T-helper 1 cell treated with Interleukin-12 subunit alpha and Interleukin-12 subunit beta and Interleukin-4 antibody, amounts not matched to agents 30 μg/mL and 1 μg/mL, for 36 hours (primary cell): Measurements from ENCODE around the gene C19orf33.

Experiments used
- H3K27ac Mint-ChIP-seq: one replicate; pipeline ENCODE4 v1.8.0; 2021; ENCODE audit warnings: mild to moderate bottlenecking, mixed read lengths
- H3K27me3 Mint-ChIP-seq: one replicate; pipeline ENCODE4 v1.8.0; 2021; ENCODE audit warnings: low read depth, mixed read lengths
- H3K36me3 Mint-ChIP-seq: one replicate; pipeline ENCODE4 v1.8.0; 2021; ENCODE audit warnings: low read depth, mixed read lengths
- H3K4me1 Mint-ChIP-seq: one replicate; pipeline ENCODE4 v1.8.0; 2021; ENCODE audit warnings: low read depth, mixed read lengths
- H3K4me3 Mint-ChIP-seq: one replicate; pipeline ENCODE4 v1.8.0; 2021; ENCODE audit warnings: mild to moderate bottlenecking, moderate library complexity, mixed read lengths
- H3K9me3 Mint-ChIP-seq: one replicate; pipeline ENCODE4 v1.8.0; 2021; ENCODE audit warnings: mixed read lengths

The C19orf33 gene

GRCh38 chr19:38273499-38273898 is 30.6 kb upstream of the C19orf33 start:
- no peak overlapping the region for H3K27ac Mint-ChIP-seq
- no peaks in the 10 kb centered on the region for H3K36me3 Mint-ChIP-seq
- H3K4me1 Mint-ChIP-seq, result peaks cover 5% of the 10 kb centered on the region
- H3K4me3 Mint-ChIP-seq, result no peak overlapping the region
- H3K9me3 Mint-ChIP-seq, result no peaks in the 10 kb centered on the region
- no peaks in the 10 kb centered on the region for H3K27me3 Mint-ChIP-seq

GRCh38 chr19:38274739-38275138 is 29.3 kb upstream of the C19orf33 start:
- H3K4me1 Mint-ChIP-seq, result peaks cover 5% of the 10 kb centered on the region
- H3K27me3 Mint-ChIP-seq, result no peaks in the 10 kb centered on the region
- no peak overlapping the region for H3K27ac Mint-ChIP-seq

GRCh38 chr19:38276942-38277517 is 27.0 kb upstream of the C19orf33 start:
- no peak overlapping the region for H3K4me3 Mint-ChIP-seq
- no peaks in the 10 kb centered on the region for H3K9me3 Mint-ChIP-seq
- H3K27ac Mint-ChIP-seq, result no peak overlapping the region
- H3K27me3 Mint-ChIP-seq, result no peaks in the 10 kb centered on the region
- H3K4me1 Mint-ChIP-seq, result peaks cover 4% of the 10 kb centered on the region
- H3K36me3 Mint-ChIP-seq, result no peaks in the 10 kb centered on the region

More at GRCh38 chr19:38274739-38275138, 29.3 kb upstream of the C19orf33 start:
- Mint-ChIP-seq H3K9me3 (no peaks in the 10 kb centered on the region), H3K36me3 (no peaks in the 10 kb centered on the region), H3K4me3 (no peak overlapping the region)

- no peaks in the 10 kb centered on the region for H3K9me3 Mint-ChIP-seq
- no peak overlapping the region for H3K4me3 Mint-ChIP-seq
- H3K27ac Mint-ChIP-seq, result no peak overlapping the region
- H3K27me3 Mint-ChIP-seq, result no peaks in the 10 kb centered on the region
- peaks cover 9% of the 10 kb centered on the region for H3K4me1 Mint-ChIP-seq
- H3K36me3 Mint-ChIP-seq, result no peaks in the 10 kb centered on the region
Measured at GRCh38 chr19:38277549-38277948, 26.5 kb upstream of the C19orf33 start.

GRCh38 chr19:38277969-38278680 is 25.9 kb upstream of the C19orf33 start:
- H3K9me3 Mint-ChIP-seq, result no peaks in the 10 kb centered on the region
- H3K4me1 Mint-ChIP-seq, result peaks cover 11% of the 10 kb centered on the region
- no peaks in the 10 kb centered on the region for H3K27me3 Mint-ChIP-seq
- no peak overlapping the region for H3K27ac Mint-ChIP-seq
- H3K36me3 Mint-ChIP-seq, result no peaks in the 10 kb centered on the region
- no peak overlapping the region for H3K4me3 Mint-ChIP-seq

GRCh38 chr19:38278751-38279150 is 25.3 kb upstream of the C19orf33 start:
- no peaks in the 10 kb centered on the region for H3K9me3 Mint-ChIP-seq
- H3K4me3 Mint-ChIP-seq, result no peak overlapping the region
- no peaks in the 10 kb centered on the region for H3K27me3 Mint-ChIP-seq
- H3K36me3 Mint-ChIP-seq, result no peaks in the 10 kb centered on the region
- peaks cover 11% of the 10 kb centered on the region for H3K4me1 Mint-ChIP-seq
- no peak overlapping the region for H3K27ac Mint-ChIP-seq

- H3K27me3 Mint-ChIP-seq, result no peaks in the 10 kb centered on the region
- no peak overlapping the region for H3K4me3 Mint-ChIP-seq
- no peak overlapping the region for H3K27ac Mint-ChIP-seq
- H3K36me3 Mint-ChIP-seq, result no peaks in the 10 kb centered on the region
- H3K9me3 Mint-ChIP-seq, result no peaks in the 10 kb centered on the region
- peaks cover 15% of the 10 kb centered on the region for H3K4me1 Mint-ChIP-seq
Measured at GRCh38 chr19:38280030-38280921, 23.8 kb upstream of the C19orf33 start.

- Mint-ChIP-seq H3K27ac (peak overlapping the region; percentile 47), H3K4me1 (peaks cover 15% of the 10 kb centered on the region), H3K9me3 (no peaks in the 10 kb centered on the region), H3K4me3 (no peak overlapping the region), H3K27me3 (no peaks in the 10 kb centered on the region), H3K36me3 (peaks cover 3% of the 10 kb centered on the region)
Measured at GRCh38 chr19:38281811-38282566, 22.1 kb upstream of the C19orf33 start.

- peaks cover 15% of the 10 kb centered on the region for H3K4me1 Mint-ChIP-seq
- H3K27ac Mint-ChIP-seq, result no peak overlapping the region
- no peaks in the 10 kb centered on the region for H3K27me3 Mint-ChIP-seq
- peaks cover 4% of the 10 kb centered on the region for H3K36me3 Mint-ChIP-seq
- H3K9me3 Mint-ChIP-seq, result no peaks in the 10 kb centered on the region
- H3K4me3 Mint-ChIP-seq, result no peak overlapping the region
Measured at GRCh38 chr19:38283271-38283670, 20.8 kb upstream of the C19orf33 start.

- Mint-ChIP-seq H3K4me3 (no peak overlapping the region), H3K4me1 (peaks cover 15% of the 10 kb centered on the region), H3K27ac (no peak overlapping the region), H3K36me3 (peaks cover 4% of the 10 kb centered on the region), H3K27me3 (no peaks in the 10 kb centered on the region), H3K9me3 (no peaks in the 10 kb centered on the region)
Measured at GRCh38 chr19:38284422-38284821, 19.6 kb upstream of the C19orf33 start.

GRCh38 chr19:38285567-38285966 is 18.5 kb upstream of the C19orf33 start:
- Mint-ChIP-seq H3K36me3 (peaks cover 6% of the 10 kb centered on the region), H3K27me3 (no peaks in the 10 kb centered on the region), H3K27ac (no peak overlapping the region), H3K4me3 (no peak overlapping the region), H3K4me1 (peaks cover 15% of the 10 kb centered on the region), H3K9me3 (no peaks in the 10 kb centered on the region)

GRCh38 chr19:38287604-38288003 is 16.4 kb upstream of the C19orf33 start:
- Mint-ChIP-seq H3K9me3 (no peaks in the 10 kb centered on the region), H3K4me3 (no peak overlapping the region), H3K27me3 (no peaks in the 10 kb centered on the region), H3K27ac (no peak overlapping the region), H3K4me1 (peaks cover 5% of the 10 kb centered on the region), H3K36me3 (peaks cover 11% of the 10 kb centered on the region)

- Mint-ChIP-seq H3K27ac (no peak overlapping the region), H3K27me3 (no peaks in the 10 kb centered on the region), H3K4me3 (no peak overlapping the region), H3K9me3 (no peaks in the 10 kb centered on the region), H3K4me1 (peaks cover 3% of the 10 kb centered on the region), H3K36me3 (peaks cover 11% of the 10 kb centered on the region)
Measured at GRCh38 chr19:38288123-38288855, 15.8 kb upstream of the C19orf33 start.

- H3K4me1 Mint-ChIP-seq, result no peaks in the 10 kb centered on the region
- H3K27ac Mint-ChIP-seq, result no peak overlapping the region
- H3K4me3 Mint-ChIP-seq, result no peak overlapping the region
- H3K36me3 Mint-ChIP-seq, result peaks cover 11% of the 10 kb centered on the region
- no peaks in the 10 kb centered on the region for H3K27me3 Mint-ChIP-seq
- H3K9me3 Mint-ChIP-seq, result no peaks in the 10 kb centered on the region
Measured at GRCh38 chr19:38289955-38290354, 14.1 kb upstream of the C19orf33 start.
